ENCODE data around the gene THSD4.

THSD4 gene

GRCh38 chr15:71502077-71502432 lies 386.8 kb downstream of the THSD4 start:
- no peak for TF ChIP-seq CTCF (IDR thresholded peaks at IDR 0.05)

- no peak for TF ChIP-seq CTCF (IDR thresholded peaks at IDR 0.05)
Measured at GRCh38 chr15:71505962-71506361, 390.7 kb downstream of the THSD4 start.

- TF ChIP-seq CTCF (IDR thresholded peaks at IDR 0.05) = no peak
Measured at GRCh38 chr15:71506946-71507345, 391.7 kb downstream of the THSD4 start.

- no peak for TF ChIP-seq CTCF (IDR thresholded peaks at IDR 0.05)
Measured at GRCh38 chr15:71508081-71508682, 392.9 kb downstream of the THSD4 start.

- no peak for TF ChIP-seq CTCF (IDR thresholded peaks at IDR 0.05)
Measured at GRCh38 chr15:71509139-71509538, 393.9 kb downstream of the THSD4 start.

- TF ChIP-seq CTCF (IDR thresholded peaks at IDR 0.05) = no peak
Measured at GRCh38 chr15:71510763-71511162, 395.5 kb downstream of the THSD4 start.

- no peak for TF ChIP-seq CTCF (IDR thresholded peaks at IDR 0.05)
Measured at GRCh38 chr15:71511796-71512681, 396.8 kb downstream of the THSD4 start.

Measured in LNCAP (cell line).